ENCODE data around the gene GAB2.

The GAB2 gene

DNA sequence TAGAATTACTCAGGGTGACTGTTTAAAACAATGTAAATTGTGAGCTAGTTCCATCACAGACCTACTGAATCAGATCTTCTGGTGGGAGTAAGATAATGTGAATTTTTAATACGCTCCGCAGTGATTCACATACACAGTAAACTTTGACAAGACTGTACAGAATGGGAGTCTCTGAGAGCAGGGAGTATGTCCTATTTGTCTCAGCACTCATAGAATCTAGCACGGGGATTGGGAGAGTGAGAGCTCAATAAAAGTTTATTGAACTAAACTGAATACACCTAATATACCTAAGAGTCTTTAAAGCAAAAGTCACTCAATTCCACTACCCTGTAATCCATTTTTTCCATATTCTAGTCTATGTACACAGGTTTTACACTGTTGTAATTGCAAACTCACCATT, 11.2 kb upstream of the GAB2 start:
- TF ChIP-seq FOXP2 (optimal IDR thresholded peaks at IDR 0.05; ENCODE audit: borderline replicate concordance, extremely low read depth, extremely low read length, insufficient read depth) = no peak
- no peak for TF ChIP-seq SIN3A (IDR thresholded peaks at IDR 0.05; ENCODE audit: borderline replicate concordance, insufficient read depth, low read length)
- no peak for TF ChIP-seq REST (IDR thresholded peaks at IDR 0.05; ENCODE audit: insufficient read depth in 1 of 2, low read depth in 2 of 2, low read length in 2 of 2)
- no peak for TF ChIP-seq POLR2AphosphoS5 (IDR thresholded peaks at IDR 0.05; ENCODE audit: low read depth, low read length)
- TF ChIP-seq TAF1 (IDR thresholded peaks at IDR 0.05; ENCODE audit: borderline replicate concordance, insufficient read depth, low read length) = no peak

GRCh38 chr11:78428266-78428636, 10.6 kb upstream of the GAB2 start:
- TF ChIP-seq FOXP2 (optimal IDR thresholded peaks at IDR 0.05; ENCODE audit: borderline replicate concordance, extremely low read depth, extremely low read length, insufficient read depth) (no peak), REST (IDR thresholded peaks at IDR 0.05; ENCODE audit: insufficient read depth in 1 of 2, low read depth in 2 of 2, low read length in 2 of 2) (no peak), TAF1 (IDR thresholded peaks at IDR 0.05; ENCODE audit: borderline replicate concordance, insufficient read depth, low read length) (no peak), SIN3A (IDR thresholded peaks at IDR 0.05; ENCODE audit: borderline replicate concordance, insufficient read depth, low read length) (no peak), POLR2AphosphoS5 (IDR thresholded peaks at IDR 0.05; ENCODE audit: low read depth, low read length) (no peak)

- TF ChIP-seq FOXP2 (optimal IDR thresholded peaks at IDR 0.05; ENCODE audit: borderline replicate concordance, extremely low read depth, extremely low read length, insufficient read depth) (no peak), REST (IDR thresholded peaks at IDR 0.05; ENCODE audit: insufficient read depth in 1 of 2, low read depth in 2 of 2, low read length in 2 of 2) (no peak), SIN3A (IDR thresholded peaks at IDR 0.05; ENCODE audit: borderline replicate concordance, insufficient read depth, low read length) (no peak), TAF1 (IDR thresholded peaks at IDR 0.05; ENCODE audit: borderline replicate concordance, insufficient read depth, low read length) (no peak), POLR2AphosphoS5 (IDR thresholded peaks at IDR 0.05; ENCODE audit: low read depth, low read length) (no peak)
Observed at GRCh38 chr11:78427615-78428265, 10.1 kb upstream of the GAB2 start.

DNA sequence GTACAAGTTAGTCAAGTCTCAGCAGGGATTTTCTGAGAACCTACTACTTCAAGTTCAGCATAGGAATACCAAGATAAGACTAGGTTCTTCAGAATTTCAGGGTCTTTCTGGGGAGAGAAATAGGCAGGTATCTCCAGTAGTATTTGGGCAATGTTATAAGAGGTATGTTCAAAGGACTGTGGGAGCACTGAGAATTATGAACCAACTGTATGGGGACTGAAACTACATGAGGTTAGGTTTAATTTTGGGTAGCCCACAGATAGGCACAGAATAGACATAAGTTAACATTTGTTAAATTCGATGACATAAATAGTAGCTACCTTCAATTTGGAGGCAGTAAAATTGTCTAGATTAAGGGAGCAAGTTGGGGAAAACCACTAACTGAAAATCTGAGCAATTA, 9.2 kb upstream of the GAB2 start:
- no peak for TF ChIP-seq FOXP2 (optimal IDR thresholded peaks at IDR 0.05; ENCODE audit: borderline replicate concordance, extremely low read depth, extremely low read length, insufficient read depth)
- TF ChIP-seq SIN3A (IDR thresholded peaks at IDR 0.05; ENCODE audit: borderline replicate concordance, insufficient read depth, low read length) = no peak
- no peak for TF ChIP-seq TAF1 (IDR thresholded peaks at IDR 0.05; ENCODE audit: borderline replicate concordance, insufficient read depth, low read length)
- TF ChIP-seq POLR2AphosphoS5 (IDR thresholded peaks at IDR 0.05; ENCODE audit: low read depth, low read length) = no peak
- TF ChIP-seq REST (IDR thresholded peaks at IDR 0.05; ENCODE audit: insufficient read depth in 1 of 2, low read depth in 2 of 2, low read length in 2 of 2) = no peak
